Gastrocnemius medialis (tissue), 4 donors: ENCODE measurements around the gene GNAT1.

Experiments
- CTCF ChIP-seq, 5 experiments: fragments of 450-650 bp in 3 of 5; fragments of 200-600 bp in 2 of 5; sonication (generic) in 2 of 5; IDR thresholded peaks in 4 of 5; conservative IDR thresholded peaks in 1 of 5; 1 replicate in 4 of 5; 2 replicates in 1 of 5; pipeline ENCODE4 v1.5.1; 2016 to 2019; ENCODE audit warnings: antibody characterized with exemption in 5 of 5, mild to moderate bottlenecking in 3 of 5, moderate library complexity in 3 of 5
- POLR2A ChIP-seq, 2 donors: fragments of 450-650 bp; IDR thresholded peaks; one replicate each; pipeline ENCODE4 v1.6.1; 2017; ENCODE audit warnings: antibody characterized with exemption in 2 of 2, mild to moderate bottlenecking in 2 of 2, moderate library complexity in 2 of 2

- TF ChIP-seq POLR2A (IDR thresholded peaks at IDR 0.05), result no peak
- no peak for TF ChIP-seq CTCF (IDR thresholded peaks at IDR 0.05 in 4 of 5, conservative IDR thresholded peaks at IDR 0.05 in 1 of 5)
Measured at GRCh38 chr3:50168388-50168787, 23.0 kb upstream of the GNAT1 start.
